ENCODE results near the gene NOP9.
"Not testable (repeated sequence)": the region's sequence is repeated elsewhere in the genome, so short reads cannot be mapped to it uniquely, and the experiment has no call there.

The NOP9 gene

DNA sequence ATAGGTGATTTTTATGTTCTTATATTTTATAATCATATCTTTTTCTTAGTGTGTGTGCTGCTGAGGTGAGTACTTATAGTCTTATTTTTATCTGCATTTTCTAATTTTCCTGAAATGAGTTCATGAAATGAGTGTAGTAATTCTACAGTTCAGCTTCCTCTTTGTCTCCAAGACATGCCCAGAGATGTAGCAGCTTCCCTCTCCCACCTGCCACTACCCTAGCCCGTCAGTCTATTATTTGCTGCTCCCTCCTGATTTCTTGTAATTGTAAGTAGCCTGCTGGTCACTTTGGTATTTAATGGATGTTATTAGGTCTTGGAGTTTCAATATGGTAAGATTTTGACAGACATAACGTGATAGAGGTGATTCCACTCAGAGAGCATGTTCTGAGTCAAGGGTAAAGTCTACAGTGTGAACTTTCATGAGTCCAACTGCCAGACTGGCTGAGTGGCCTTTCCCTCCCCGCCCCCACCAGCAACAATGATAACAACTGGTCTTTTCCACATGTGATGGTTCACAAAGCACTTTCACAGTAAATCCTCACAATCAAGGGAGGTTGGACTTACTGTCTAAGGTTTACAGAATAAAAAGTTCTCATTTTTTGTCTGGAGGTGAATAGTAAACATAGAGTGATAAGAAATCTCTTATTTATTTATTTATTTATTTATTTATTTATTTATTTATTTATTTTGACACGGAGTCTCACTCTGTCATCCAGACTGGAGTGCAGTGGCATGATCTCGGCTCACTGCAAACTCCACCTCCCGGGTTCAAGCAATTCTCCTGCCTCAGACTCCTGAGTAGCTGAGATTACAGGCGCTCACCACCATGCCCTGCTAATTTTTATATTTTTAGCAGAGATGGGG, 44.4 kb downstream of the NOP9 start:
- no peaks in the 10 kb centered on the region for H3K27me3 ChIP-seq (ENCODE audit: control insufficient read depth, insufficient read depth, low read length)
- H3K36me3 ChIP-seq (ENCODE audit: control insufficient read depth, insufficient read depth, low read length): no peaks in the 10 kb centered on the region
- H3K9ac ChIP-seq (ENCODE audit: low read length): no peak overlapping the region
- H3K4me1 ChIP-seq (ENCODE audit: control insufficient read depth, insufficient read depth, low read length): no peaks in the 10 kb centered on the region
- H3K4me3 ChIP-seq (ENCODE audit: low read length): no peak overlapping the region
- no peak overlapping the region for H3K27ac ChIP-seq (ENCODE audit: low read depth, low read length)

DNA sequence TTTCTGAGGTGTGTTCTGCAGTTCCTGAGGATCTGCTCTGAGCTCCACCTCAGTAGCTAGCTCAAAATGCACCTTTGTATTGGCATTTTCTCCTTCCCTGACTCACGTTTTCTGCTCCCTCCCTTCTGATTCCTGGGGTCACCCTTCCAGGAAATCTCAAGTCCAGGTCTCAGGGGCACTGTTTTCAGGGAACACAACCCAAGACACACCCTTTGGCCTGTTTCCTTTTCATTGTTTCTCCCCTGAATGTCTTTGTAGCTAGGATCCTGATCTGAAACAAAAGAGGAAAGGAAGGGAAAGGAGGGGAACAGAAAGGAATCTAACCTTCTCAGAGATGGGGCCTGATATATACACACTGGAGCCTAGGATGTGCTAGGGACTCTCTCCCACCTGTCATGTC, 47.5 kb downstream of the NOP9 start:
- no peaks in the 10 kb centered on the region for H3K27me3 ChIP-seq (ENCODE audit: control insufficient read depth, insufficient read depth, low read length)
- no peak overlapping the region for H3K9ac ChIP-seq (ENCODE audit: low read length)
- H3K36me3 ChIP-seq (ENCODE audit: control insufficient read depth, insufficient read depth, low read length): no peaks in the 10 kb centered on the region
- H3K4me3 ChIP-seq (ENCODE audit: low read length): no peak overlapping the region
- no peaks in the 10 kb centered on the region for H3K4me1 ChIP-seq (ENCODE audit: control insufficient read depth, insufficient read depth, low read length)
- no peak overlapping the region for H3K27ac ChIP-seq (ENCODE audit: low read depth, low read length)

DNA sequence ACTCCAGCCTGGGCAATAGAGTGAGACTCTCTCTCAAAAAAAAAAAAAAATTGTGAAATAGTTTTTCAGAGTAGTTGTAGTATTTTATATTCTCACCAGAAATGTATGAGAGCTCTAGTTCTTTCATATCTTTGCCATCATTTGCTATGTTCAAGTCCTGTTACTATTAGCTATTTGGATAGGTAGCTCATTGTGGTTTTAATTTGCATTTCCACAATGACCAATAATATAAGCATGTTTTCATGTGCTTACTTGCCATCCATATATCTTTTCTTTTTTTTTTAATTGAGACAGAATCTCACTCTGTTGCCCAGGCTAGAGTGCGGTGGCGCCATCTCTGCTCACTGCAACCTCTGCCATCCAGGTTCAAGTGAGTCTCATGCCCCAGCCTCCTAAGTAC, 48.5 kb downstream of the NOP9 start:
- Histone ChIP-seq H3K27me3 (ENCODE audit: control insufficient read depth, insufficient read depth, low read length) (no peaks in the 10 kb centered on the region), H3K9ac (ENCODE audit: low read length) (no peak overlapping the region), H3K27ac (ENCODE audit: low read depth, low read length) (no peak overlapping the region), H3K4me3 (ENCODE audit: low read length) (no peak overlapping the region), H3K36me3 (ENCODE audit: control insufficient read depth, insufficient read depth, low read length) (no peaks in the 10 kb centered on the region), H3K4me1 (ENCODE audit: control insufficient read depth, insufficient read depth, low read length) (no peaks in the 10 kb centered on the region)

DNA sequence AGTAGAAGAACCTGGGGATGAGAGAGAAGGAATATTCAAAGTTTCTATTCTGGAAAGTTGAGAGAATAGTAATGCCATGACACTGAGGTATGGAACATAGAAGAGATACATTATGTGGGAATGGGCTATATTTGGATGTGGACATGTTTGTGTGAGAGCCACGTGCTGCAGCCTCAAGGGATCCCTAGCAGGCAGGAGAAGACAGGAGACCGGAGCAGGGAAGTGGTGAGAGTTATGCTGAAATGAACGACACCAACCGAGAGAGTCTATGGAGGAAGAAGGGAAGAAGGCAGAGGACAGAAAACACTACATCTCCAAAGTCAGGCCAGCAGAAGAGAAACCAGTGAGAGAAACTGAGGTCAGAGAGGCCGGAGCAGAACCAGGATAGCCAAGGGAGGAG, 50.1 kb downstream of the NOP9 start:
- no peaks in the 10 kb centered on the region for H3K36me3 ChIP-seq (ENCODE audit: control insufficient read depth, insufficient read depth, low read length)
- no peaks in the 10 kb centered on the region for H3K4me1 ChIP-seq (ENCODE audit: control insufficient read depth, insufficient read depth, low read length)
- no peak overlapping the region for H3K27ac ChIP-seq (ENCODE audit: low read depth, low read length)
- no peak overlapping the region for H3K4me3 ChIP-seq (ENCODE audit: low read length)
- H3K9ac ChIP-seq (ENCODE audit: low read length): no peak overlapping the region
- no peaks in the 10 kb centered on the region for H3K27me3 ChIP-seq (ENCODE audit: control insufficient read depth, insufficient read depth, low read length)

DNA sequence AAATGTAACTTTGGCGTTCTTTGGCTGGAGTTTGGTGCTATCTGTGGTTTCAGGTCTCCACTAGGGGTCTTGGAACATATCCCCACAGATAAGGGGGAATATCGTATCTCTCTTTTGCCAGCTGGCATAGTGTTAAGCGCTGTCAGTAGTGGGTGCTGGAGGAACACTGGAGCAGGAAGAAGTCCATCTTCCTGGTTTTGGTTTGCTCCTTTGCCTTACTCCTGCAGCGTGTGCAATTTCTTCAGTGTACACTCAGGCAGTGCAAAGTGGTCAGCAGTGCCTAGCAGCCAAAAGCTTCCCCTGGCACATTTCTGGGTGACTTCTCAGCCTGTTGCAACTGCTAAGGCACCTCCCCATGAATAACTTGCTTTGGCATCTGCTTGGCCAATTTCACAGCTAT, 51.9 kb downstream of the NOP9 start:
- no peaks in the 10 kb centered on the region for H3K36me3 ChIP-seq (ENCODE audit: control insufficient read depth, insufficient read depth, low read length)
- H3K9ac ChIP-seq (ENCODE audit: low read length): no peak overlapping the region
- no peaks in the 10 kb centered on the region for H3K4me1 ChIP-seq (ENCODE audit: control insufficient read depth, insufficient read depth, low read length)
- no peak overlapping the region for H3K27ac ChIP-seq (ENCODE audit: low read depth, low read length)
- H3K27me3 ChIP-seq (ENCODE audit: control insufficient read depth, insufficient read depth, low read length): no peaks in the 10 kb centered on the region
- no peak overlapping the region for H3K4me3 ChIP-seq (ENCODE audit: low read length)

DNA sequence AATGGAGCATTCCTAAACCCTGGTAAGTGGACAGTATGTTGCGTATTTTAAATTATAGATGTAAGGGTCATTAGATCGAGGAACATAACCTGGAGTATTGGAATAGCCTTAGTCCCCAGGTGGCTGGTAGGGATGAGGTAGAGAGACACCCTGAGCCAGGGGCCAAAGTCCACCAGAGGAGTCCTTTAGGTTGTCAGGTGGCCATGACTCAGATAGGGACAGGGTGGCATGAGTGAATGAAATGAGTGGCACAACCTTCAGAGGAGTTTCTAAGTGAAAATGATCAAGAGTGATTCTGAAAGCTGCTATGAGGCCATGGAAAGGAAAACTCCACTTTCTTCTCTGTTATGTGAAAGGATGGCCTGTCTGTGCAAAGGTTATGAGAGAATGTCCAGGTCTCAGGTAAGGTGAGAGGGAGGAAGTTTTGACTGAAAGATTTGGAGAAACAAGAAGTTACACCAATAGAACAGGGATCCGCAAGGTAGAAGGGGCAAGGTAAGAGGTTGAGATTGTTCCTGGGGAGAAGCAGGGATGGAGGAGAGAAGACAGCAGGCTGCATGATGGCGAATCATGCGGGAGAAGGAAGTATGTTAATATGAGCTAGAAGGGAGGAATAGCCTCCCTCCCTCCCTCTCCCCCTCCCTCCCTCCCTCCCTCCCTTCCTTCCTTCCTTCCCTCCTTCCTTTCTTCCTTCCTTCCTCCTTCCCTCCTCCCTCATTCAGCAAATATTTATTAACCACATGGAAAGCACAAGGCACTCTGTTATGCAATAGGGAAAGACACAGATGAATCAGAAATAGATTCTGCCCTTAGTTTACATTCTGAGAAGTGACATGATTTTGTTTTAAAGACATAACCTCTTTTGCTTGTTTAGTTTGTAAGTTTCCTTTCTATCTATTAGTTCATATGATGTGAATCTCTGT, 54.2 kb downstream of the NOP9 start:
- no peaks in the 10 kb centered on the region for H3K27me3 ChIP-seq (ENCODE audit: control insufficient read depth, insufficient read depth, low read length)
- H3K27ac ChIP-seq (ENCODE audit: low read depth, low read length): no peak overlapping the region
- H3K36me3 ChIP-seq (ENCODE audit: control insufficient read depth, insufficient read depth, low read length): no peaks in the 10 kb centered on the region
- H3K4me3 ChIP-seq (ENCODE audit: low read length): no peak overlapping the region
- no peak overlapping the region for H3K9ac ChIP-seq (ENCODE audit: low read length)
- no peaks in the 10 kb centered on the region for H3K4me1 ChIP-seq (ENCODE audit: control insufficient read depth, insufficient read depth, low read length)

DNA sequence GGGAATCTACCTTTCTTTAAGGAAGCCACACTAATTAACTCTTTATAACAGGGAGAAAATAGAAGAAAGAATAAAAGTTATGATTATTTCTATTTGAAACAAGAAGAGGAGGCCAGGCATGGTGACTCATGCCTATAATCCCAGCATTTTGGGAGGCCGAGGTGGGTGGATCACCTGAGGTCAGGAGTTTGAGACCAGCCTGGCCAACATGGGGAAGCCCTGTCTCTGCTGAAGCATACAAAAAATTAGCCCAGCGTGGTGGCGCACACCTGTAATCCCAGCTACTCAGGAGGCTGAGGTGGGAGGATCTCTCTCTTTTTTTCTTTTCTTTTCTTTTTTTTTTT, 54.8 kb downstream of the NOP9 start:
- not testable (repeated sequence) for H3K9ac ChIP-seq (ENCODE audit: low read length); H3K27me3 ChIP-seq (ENCODE audit: control insufficient read depth, insufficient read depth, low read length); H3K4me3 ChIP-seq (ENCODE audit: low read length); H3K36me3 ChIP-seq (ENCODE audit: control insufficient read depth, insufficient read depth, low read length); H3K4me1 ChIP-seq (ENCODE audit: control insufficient read depth, insufficient read depth, low read length); H3K27ac ChIP-seq (ENCODE audit: low read depth, low read length)

DNA sequence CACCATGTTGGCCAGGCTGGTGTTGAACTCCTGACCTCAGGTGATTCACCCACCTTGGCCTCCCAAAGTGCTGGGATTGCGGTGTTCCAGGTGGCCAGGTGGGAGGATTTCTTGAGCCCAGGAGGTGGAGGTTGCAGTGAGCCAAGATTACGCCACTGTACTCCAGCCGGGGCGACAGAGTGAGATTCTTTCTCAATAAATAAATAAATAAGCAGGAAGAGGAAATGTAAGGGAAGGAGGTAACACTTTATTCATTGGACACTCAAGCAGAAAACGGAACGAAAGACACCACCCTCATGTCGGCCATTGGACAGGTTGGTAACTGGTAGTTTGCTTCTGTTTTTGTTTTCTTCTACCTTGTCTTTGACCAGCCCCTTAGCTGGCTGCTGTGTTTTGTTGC, 55.4 kb downstream of the NOP9 start:
- H3K36me3 ChIP-seq (ENCODE audit: control insufficient read depth, insufficient read depth, low read length): no peaks in the 10 kb centered on the region
- no peak overlapping the region for H3K27ac ChIP-seq (ENCODE audit: low read depth, low read length)
- H3K9ac ChIP-seq (ENCODE audit: low read length): no peak overlapping the region
- no peaks in the 10 kb centered on the region for H3K4me1 ChIP-seq (ENCODE audit: control insufficient read depth, insufficient read depth, low read length)
- H3K4me3 ChIP-seq (ENCODE audit: low read length): no peak overlapping the region
- no peaks in the 10 kb centered on the region for H3K27me3 ChIP-seq (ENCODE audit: control insufficient read depth, insufficient read depth, low read length)

DNA sequence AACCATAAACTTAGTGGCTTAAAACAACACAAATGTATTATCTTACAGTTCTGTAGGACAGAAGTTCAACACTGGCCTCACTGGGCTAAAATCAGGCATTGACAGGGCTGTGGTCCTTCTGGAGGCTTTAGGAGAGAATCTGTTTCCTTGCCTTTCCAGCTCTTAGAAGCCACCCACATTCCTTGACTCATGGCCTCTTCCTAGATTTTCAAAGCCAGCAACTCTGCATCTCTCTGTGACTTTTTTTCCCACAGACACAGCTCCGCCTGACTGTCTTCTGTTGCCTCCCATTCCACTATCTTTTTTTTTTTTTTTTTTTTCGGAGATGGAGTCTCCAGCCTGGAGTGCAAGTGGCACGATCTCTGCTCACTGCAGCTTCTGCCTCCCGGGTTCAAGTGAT, 56.6 kb downstream of the NOP9 start:
- Histone ChIP-seq H3K9ac (ENCODE audit: low read length) (no peak overlapping the region), H3K4me3 (ENCODE audit: low read length) (no peak overlapping the region), H3K4me1 (ENCODE audit: control insufficient read depth, insufficient read depth, low read length) (no peaks in the 10 kb centered on the region), H3K27me3 (ENCODE audit: control insufficient read depth, insufficient read depth, low read length) (no peaks in the 10 kb centered on the region), H3K36me3 (ENCODE audit: control insufficient read depth, insufficient read depth, low read length) (no peaks in the 10 kb centered on the region), H3K27ac (ENCODE audit: low read depth, low read length) (no peak overlapping the region)
